GM20000 (cell line): ENCODE data around the gene CCDC154.

Source experiments
- DNase-seq: peaks from one replicate; pipeline ENCODE4 v3.0.0; 2012; ENCODE audit warnings: low spot score
- CTCF ChIP-seq: IDR thresholded peaks from 2 replicates; pipeline ENCODE4 v1.5.1; 2012; ENCODE audit warnings: mild to moderate bottlenecking, control low read depth; ENCODE audit errors: extremely low read depth, missing control alignments

CCDC154 gene

GRCh38 chr16:1398351-1398750 is 46.0 kb downstream of the CCDC154 start:
- TF ChIP-seq CTCF: no peak

DNA sequence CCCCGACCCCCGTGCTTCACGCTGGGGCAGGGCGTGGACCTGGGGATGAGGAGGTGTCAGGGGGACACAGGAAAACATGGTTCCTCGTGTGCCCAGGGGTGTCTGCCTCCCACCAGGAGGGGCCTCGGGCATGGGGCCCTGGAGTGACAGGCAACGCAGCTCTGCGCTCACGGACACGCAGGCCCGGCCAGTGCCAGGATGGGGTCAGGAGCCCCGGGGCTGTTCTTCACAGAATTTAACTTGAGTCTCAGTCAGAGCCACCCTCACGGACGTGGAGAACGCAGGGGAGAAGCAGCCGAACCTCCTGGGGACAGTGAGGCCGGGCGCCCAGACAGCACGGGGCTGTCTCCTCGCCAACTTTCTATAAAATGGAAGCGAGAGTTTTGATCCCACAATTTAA is 46.6 kb downstream of the CCDC154 start:
- no peak for TF ChIP-seq CTCF
- DNase-seq: no peak

More at GRCh38 chr16:1398351-1398750, 46.0 kb downstream of the CCDC154 start:
- no peak for DNase-seq

DNA sequence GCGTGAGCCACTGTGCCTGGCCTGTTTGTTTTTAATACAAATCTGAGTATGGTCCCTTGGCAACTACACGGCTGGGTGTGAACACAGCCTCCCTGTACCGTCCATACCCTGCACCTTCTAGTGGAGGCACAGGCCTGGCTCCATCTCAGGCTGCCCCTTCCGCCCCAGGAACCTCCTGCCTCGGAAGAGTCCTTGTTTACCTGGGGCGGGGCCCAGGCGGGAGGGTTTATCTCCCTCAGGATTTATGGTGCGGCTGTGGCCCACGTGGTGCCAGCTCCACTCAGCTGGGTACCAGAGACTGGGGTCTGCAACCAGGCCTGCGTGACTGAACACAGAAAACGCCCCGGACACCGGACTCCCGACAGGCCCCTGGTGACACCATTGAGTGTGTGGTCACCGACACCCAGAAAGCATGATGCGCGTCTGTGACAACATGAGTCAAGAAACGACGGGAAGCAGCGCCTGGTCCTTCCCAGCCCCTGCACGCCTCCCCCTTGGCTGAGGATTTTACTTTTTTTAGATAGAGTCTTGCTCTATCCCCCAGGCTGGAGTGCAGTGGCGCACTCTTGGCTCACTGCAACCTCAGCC is 48.8 kb downstream of the CCDC154 start:
- no peak for TF ChIP-seq CTCF
- DNase-seq: no peak

GRCh38 chr16:1394367-1394951 is 49.9 kb downstream of the CCDC154 start:
- no peak for TF ChIP-seq CTCF
- DNase-seq: no peak

DNA sequence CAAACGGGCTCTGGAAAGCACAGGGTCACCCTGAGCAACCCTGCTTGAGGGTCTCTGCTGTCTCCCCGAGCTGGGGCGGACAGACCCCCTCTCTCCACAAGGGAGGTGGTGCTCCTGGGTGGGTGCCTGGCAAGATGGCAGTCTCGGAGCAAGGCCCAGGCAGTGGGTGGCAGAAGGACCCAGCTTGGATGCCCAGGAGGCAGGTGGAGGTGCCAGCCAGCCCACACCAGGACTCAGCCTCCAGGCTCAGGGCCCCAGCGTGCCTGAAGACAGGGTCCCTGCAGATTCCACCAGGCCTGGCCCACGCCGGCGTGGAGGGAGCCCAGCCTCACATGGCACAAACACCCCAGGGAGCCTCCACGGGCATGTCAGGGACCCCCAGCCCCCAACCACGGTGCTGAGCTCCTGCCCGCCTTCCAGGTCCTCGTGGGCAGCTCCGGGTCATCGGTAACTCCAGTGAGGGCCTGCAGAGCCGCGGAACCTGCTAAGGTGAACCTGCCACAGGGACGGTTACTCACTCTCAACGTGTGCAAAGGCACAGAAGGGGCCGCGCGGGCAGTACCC is 50.7 kb downstream of the CCDC154 start:
- TF ChIP-seq CTCF: no peak
- no peak for DNase-seq

- DNase-seq: no peak
- TF ChIP-seq CTCF: no peak
These were observed 51.5 kb downstream of the CCDC154 start for GRCh38 chr16:1392826-1393225.

DNA sequence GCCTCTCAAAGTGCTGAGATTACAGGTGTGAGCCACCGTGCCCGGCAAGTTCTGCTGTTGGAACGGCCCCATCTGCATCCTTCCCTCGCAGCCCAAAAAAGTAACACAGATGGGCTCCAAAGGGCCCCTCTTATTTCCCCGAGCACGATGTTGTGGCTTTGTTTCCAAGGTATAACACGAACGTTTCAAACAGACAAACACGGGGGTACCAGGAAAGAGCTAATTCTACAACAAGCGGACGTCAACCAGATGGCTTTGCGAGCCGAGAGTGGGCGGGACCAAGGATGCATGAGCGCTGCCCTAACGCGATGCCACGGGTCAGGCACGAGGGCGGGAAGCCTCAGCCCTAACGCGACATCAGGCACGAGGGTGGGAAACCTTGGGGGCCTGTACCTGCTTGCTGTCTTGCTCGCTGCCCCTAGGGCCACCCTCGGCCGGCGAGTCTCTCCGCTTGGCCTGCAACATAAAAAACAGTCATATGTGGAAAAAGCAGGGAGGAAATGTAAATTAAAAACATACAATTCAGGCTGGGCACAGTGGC is 54.0 kb downstream of the CCDC154 start:
- DNase-seq: no peak
- no peak for TF ChIP-seq CTCF
